ENCODE results near the gene SNHG17. TPM values are rescaled to one million over a fixed set of nuclear protein-coding genes. Genes with fewer than 3 reads are reported as not detected.

SNHG17 gene
- total RNA-seq, 4 donors from 2014 or later: 6.0 to 12.2 (median 8.7) TPM

GRCh38 chr20:38430679-38431325 is 4.3 kb downstream of the SNHG17 start:
- no peak for TF ChIP-seq POLR2A (IDR thresholded peaks at IDR 0.05)
- TF ChIP-seq CTCF (IDR thresholded peaks at IDR 0.05 in 4 of 5, conservative IDR thresholded peaks at IDR 0.05 in 1 of 5): no peak
- Histone ChIP-seq H3K27me3 (no peaks in the 10 kb centered on the region), H3K4me1 (peaks cover 0 to 23% of the 10 kb centered on the region in 2 donors), H3K9me3 (no peaks in the 10 kb centered on the region), H3K36me3 (peaks cover 0 to 72% of the 10 kb centered on the region in 2 donors), H3K27ac (no peak overlapping the region), H3K4me3 (no peak overlapping the region)
- ATAC-seq (no peak), DNase-seq (no peak)
- intact Hi-C loops (cut with DNase I; ENCODE audit: low total_unique reads): no loop called here
- in situ Hi-C loops (cut with MboI; ENCODE audit: low sequenced_read_pairs in 4 of 4): loop anchor here in 1 of 4 donors (25.0 kb wide), 1 partner anchor 394 kb away; the partner anchor contains the start of genes RPRD1B and TTI1

- no peak for DNase-seq
- peaks cover 0 to 21% of the 10 kb centered on the region in 2 donors for H3K4me1 ChIP-seq
- no peaks in the 10 kb centered on the region for H3K27me3 ChIP-seq
- no peak overlapping the region for H3K4me3 ChIP-seq
- H3K36me3 ChIP-seq: peaks cover 0 to 87% of the 10 kb centered on the region in 2 donors
- intact Hi-C loops (cut with DNase I; ENCODE audit: low total_unique reads) (no loop called here), in situ Hi-C loops (cut with MboI; ENCODE audit: low sequenced_read_pairs in 4 of 4) (loop anchor here in 1 of 4 donors (25.0 kb wide), 1 partner anchor 392 kb away; the partner anchor contains the start of genes RPRD1B and TTI1)
- ATAC-seq: no peak
- TF ChIP-seq POLR2A (IDR thresholded peaks at IDR 0.05) (no peak), CTCF (IDR thresholded peaks at IDR 0.05 in 4 of 5, conservative IDR thresholded peaks at IDR 0.05 in 1 of 5) (no peak)
- no peak overlapping the region for H3K27ac ChIP-seq
- no peaks in the 10 kb centered on the region for H3K9me3 ChIP-seq
Observed at GRCh38 chr20:38429301-38429700, 5.8 kb downstream of the SNHG17 start.

GRCh38 chr20:38428800-38429199 is 6.3 kb downstream of the SNHG17 start:
- Histone ChIP-seq H3K27me3 (no peaks in the 10 kb centered on the region), H3K4me3 (no peak overlapping the region), H3K36me3 (peaks cover 0 to 92% of the 10 kb centered on the region in 2 donors), H3K27ac (no peak overlapping the region), H3K4me1 (peaks cover 0 to 17% of the 10 kb centered on the region in 2 donors), H3K9me3 (no peaks in the 10 kb centered on the region)
- DNase-seq: no peak
- intact Hi-C loops (cut with DNase I; ENCODE audit: low total_unique reads) (no loop called here), in situ Hi-C loops (cut with MboI; ENCODE audit: low sequenced_read_pairs in 4 of 4) (loop anchor here in 1 of 4 donors (25.0 kb wide), 1 partner anchor 391 kb away; the partner anchor contains the start of genes RPRD1B and TTI1)
- no peak for ATAC-seq
- TF ChIP-seq CTCF (IDR thresholded peaks at IDR 0.05 in 4 of 5, conservative IDR thresholded peaks at IDR 0.05 in 1 of 5): no peak
- TF ChIP-seq POLR2A (IDR thresholded peaks at IDR 0.05): no peak

- in situ Hi-C loops (cut with MboI; ENCODE audit: low sequenced_read_pairs in 4 of 4) (loop anchor here in 1 of 4 donors (25.0 kb wide), 1 partner anchor 390 kb away; the partner anchor contains the start of genes RPRD1B and TTI1), intact Hi-C loops (cut with DNase I; ENCODE audit: low total_unique reads) (no loop called here)
- DNase-seq (no peak), ATAC-seq (no peak)
- no peak overlapping the region for H3K27ac ChIP-seq
- peaks cover 0 to 93% of the 10 kb centered on the region in 2 donors for H3K36me3 ChIP-seq
- no peak overlapping the region for H3K4me3 ChIP-seq
- H3K9me3 ChIP-seq: no peaks in the 10 kb centered on the region
- TF ChIP-seq CTCF (IDR thresholded peaks at IDR 0.05 in 4 of 5, conservative IDR thresholded peaks at IDR 0.05 in 1 of 5): no peak
- TF ChIP-seq POLR2A (IDR thresholded peaks at IDR 0.05): no peak
- H3K4me1 ChIP-seq: peaks cover 0 to 14% of the 10 kb centered on the region in 2 donors
- no peaks in the 10 kb centered on the region for H3K27me3 ChIP-seq
Observed at GRCh38 chr20:38427655-38428023, 7.5 kb downstream of the SNHG17 start.

Measured in gastrocnemius medialis (tissue), 4 donors.